Endometrial microvascular endothelial cells (primary cell): ENCODE data around the gene HNRNPL. TPM values are rescaled to one million over a fixed set of nuclear protein-coding genes. Genes with fewer than 3 reads are reported as not detected.
"Not testable (repeated sequence)": the region's sequence is repeated elsewhere in the genome, so short reads cannot be mapped to it uniquely, and the experiment has no call there.

Source experiments
- in situ Hi-C: cut with HindIII; loops from 2 replicates; pipeline ENCODE4 v1.10.0; 2017; ENCODE audit warnings: low sequenced_read_pairs, low pct_unique_long_range_greater_than_20kb; ENCODE audit errors: inconsistent ontology term
- total RNA-seq: library from RNA; depleted of rRNA; stranded (reverse); fragments of >200 nt; gene quantifications from one replicate; pipeline ENCODE4 v1.2.3, GENCODE V29; 2015; ENCODE audit errors: inconsistent ontology term

HNRNPL gene
- 309 TPM for total RNA-seq

- in situ Hi-C loops: no loop called here
These were observed at the start of gene HNRNPL for GRCh38 chr19:38849860-38850435. Gene HNRNPL, minus strand, starts transcription at chr19:38849986. Its CDS starts 20 bp downstream, at chr19:38849966.

- in situ Hi-C loops: no loop called here
These were observed 49.1 kb upstream of the HNRNPL start for GRCh38 chr19:38898788-38899446.

- in situ Hi-C loops: no loop called here
These were observed 45.2 kb upstream of the HNRNPL start for GRCh38 chr19:38894968-38895367.

- in situ Hi-C loops: no loop called here
These were observed 43.6 kb upstream of the HNRNPL start for GRCh38 chr19:38893341-38893771.

GRCh38 chr19:38892841-38893240, 43.1 kb upstream of the HNRNPL start:
- in situ Hi-C loops: no loop called here

GRCh38 chr19:38891771-38892170, 42.0 kb upstream of the HNRNPL start:
- in situ Hi-C loops: no loop called here

- in situ Hi-C loops: no loop called here
These were observed 40.9 kb upstream of the HNRNPL start for GRCh38 chr19:38890686-38891085.

- in situ Hi-C loops: no loop called here
These were observed 40.0 kb upstream of the HNRNPL start for GRCh38 chr19:38889803-38890202.

- in situ Hi-C loops: no loop called here
These were observed 39.1 kb upstream of the HNRNPL start for GRCh38 chr19:38888876-38889275.

GRCh38 chr19:38884691-38885090, 34.9 kb upstream of the HNRNPL start:
- in situ Hi-C loops: not testable (repeated sequence)

GRCh38 chr19:38883286-38883685, 33.5 kb upstream of the HNRNPL start:
- in situ Hi-C loops: no loop called here

GRCh38 chr19:38880882-38881609, 31.3 kb upstream of the HNRNPL start:
- in situ Hi-C loops: no loop called here

GRCh38 chr19:38880076-38880881, 30.5 kb upstream of the HNRNPL start:
- in situ Hi-C loops: no loop called here

- in situ Hi-C loops: no loop called here
These were observed 29.6 kb upstream of the HNRNPL start for GRCh38 chr19:38879400-38879751.

- in situ Hi-C loops: no loop called here
These were observed 29.0 kb upstream of the HNRNPL start for GRCh38 chr19:38878575-38879399.

GRCh38 chr19:38877781-38878574, 28.2 kb upstream of the HNRNPL start, which contains the start of gene RINL:
Gene RINL, minus strand, starts transcription at chr19:38878275. Its CDS starts 1,533 bp downstream, at chr19:38876742.
- in situ Hi-C loops: no loop called here

GRCh38 chr19:38875656-38876395, 26.0 kb upstream of the HNRNPL start:
- in situ Hi-C loops: no loop called here
